ENCODE data around the gene ZNF181. TPM values are rescaled to one million over a fixed set of nuclear protein-coding genes. Genes with fewer than 3 reads are reported as not detected.

Gene ZNF181
- polyA plus RNA-seq, 1 of the 3 experiments (the other 2 are of a cell fraction) = 8.1 TPM

GRCh38 chr19:34687348-34687747 is 46.7 kb upstream of the ZNF181 start:
- ChIA-PET POLR2A (interaction anchor here (1.6 kb wide), 1 partner anchor 10 kb away, joined by 6 read pairs; the partner anchor contains the start of gene ZNF302), CTCF (interaction anchor here (0.9 kb wide), 1 partner anchor 25 kb away, joined by 3 read pairs; no protein-coding TSS in a partner anchor)
- H2AFZ ChIP-seq (ENCODE audit: low read depth) = no peak overlapping the region
- no peak overlapping the region for H3K4me3 ChIP-seq (ENCODE audit: low read depth in 2 of 2, low read length in 1 of 2)
- H3K27me3 ChIP-seq (ENCODE audit: insufficient read depth) = no peaks in the 10 kb centered on the region
- H3K27ac ChIP-seq (ENCODE audit: low read depth in 2 of 2, low read length in 1 of 2) = no peak overlapping the region
- H3F3A ChIP-seq (replicated peaks; ENCODE audit: insufficient read depth) = peaks cover 6% of the 10 kb centered on the region
- H3K9ac ChIP-seq = no peak overlapping the region
- H3K36me3 ChIP-seq (replicated peaks in 1 of 2; ENCODE audit: control insufficient read depth in 1 of 2, insufficient read depth in 2 of 2, low read length in 1 of 2) = peaks cover 20 to 27% of the 10 kb centered on the region in 2 experiments
- TF ChIP-seq YY1 (IDR thresholded peaks at IDR 0.05; ENCODE audit: low read depth) = no peak
- TF ChIP-seq PBX3 (IDR thresholded peaks at IDR 0.05) = no peak
- TF ChIP-seq REST (IDR thresholded peaks at IDR 0.05; ENCODE audit: low read depth, low read length) = no peak
- TF ChIP-seq, protein P1, sequence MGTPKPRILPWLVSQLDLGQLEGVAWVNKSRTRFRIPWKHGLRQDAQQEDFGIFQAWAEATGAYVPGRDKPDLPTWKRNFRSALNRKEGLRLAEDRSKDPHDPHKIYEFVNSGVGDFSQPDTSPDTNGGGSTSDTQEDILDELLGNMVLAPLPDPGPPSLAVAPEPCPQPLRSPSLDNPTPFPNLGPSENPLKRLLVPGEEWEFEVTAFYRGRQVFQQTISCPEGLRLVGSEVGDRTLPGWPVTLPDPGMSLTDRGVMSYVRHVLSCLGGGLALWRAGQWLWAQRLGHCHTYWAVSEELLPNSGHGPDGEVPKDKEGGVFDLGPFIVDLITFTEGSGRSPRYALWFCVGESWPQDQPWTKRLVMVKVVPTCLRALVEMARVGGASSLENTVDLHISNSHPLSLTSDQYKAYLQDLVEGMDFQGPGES (IDR thresholded peaks at IDR 0.05; ENCODE audit: low read depth, low read length) = no peak
- no peak for TF ChIP-seq JUND (IDR thresholded peaks at IDR 0.05)
- TF ChIP-seq ELF1 (IDR thresholded peaks at IDR 0.05) = no peak
- no peak for TF ChIP-seq RAD21 (IDR thresholded peaks at IDR 0.05; ENCODE audit: low read length)
- TF ChIP-seq EZH2phosphoT487 (IDR thresholded peaks at IDR 0.05; ENCODE audit: borderline replicate concordance, low read depth) = no peak
- no peak for TF ChIP-seq GATA2 (CRISPR knock-in tag; IDR thresholded peaks at IDR 0.05)
- no peak for TF ChIP-seq CTCF (IDR thresholded peaks at IDR 0.05)
- no peak for TF ChIP-seq MEF2A (IDR thresholded peaks at IDR 0.05; ENCODE audit: borderline replicate concordance, low read depth)
- TF ChIP-seq TCF12 (IDR thresholded peaks at IDR 0.05) = no peak
- TF ChIP-seq NFIC (IDR thresholded peaks at IDR 0.05; ENCODE audit: borderline replicate concordance) = no peak
- TF ChIP-seq RXRA (IDR thresholded peaks at IDR 0.05; ENCODE audit: borderline replicate concordance, low read depth) = no peak
- no peak for TF ChIP-seq RFX5 (IDR thresholded peaks at IDR 0.05; ENCODE audit: low read length)
- TF ChIP-seq SIN3A (IDR thresholded peaks at IDR 0.05; ENCODE audit: borderline replicate concordance, low read depth, low read length) = no peak
- TF ChIP-seq RCOR1 (IDR thresholded peaks at IDR 0.05; ENCODE audit: low read length) = no peak
- no peak for TF ChIP-seq FOXJ3 (CRISPR knock-in tag; IDR thresholded peaks at IDR 0.05)
- TF ChIP-seq USF2 (IDR thresholded peaks at IDR 0.05; ENCODE audit: borderline replicate concordance, low read depth, low read length) = no peak
- no peak for TF ChIP-seq NRF1 (IDR thresholded peaks at IDR 0.05; ENCODE audit: low read depth, low read length)
- no peak overlapping the region for H3K4me2 ChIP-seq
- no peak for DNase-seq
- peaks cover 30% of the 10 kb centered on the region; the same call in 1 of the 2 replicates for H3K9me3 ChIP-seq
- H3K79me2 ChIP-seq (ENCODE audit: insufficient read depth) = no peaks in the 10 kb centered on the region
- H4K20me1 ChIP-seq (ENCODE audit: insufficient read depth) = no peaks in the 10 kb centered on the region
- 44% methylated on average over 2 of the region's 2 CpGs for WGBS (ENCODE audit: low lambda C conversion rate)
- no peaks in the 10 kb centered on the region for H3K4me1 ChIP-seq (ENCODE audit: control insufficient read depth in 1 of 2, insufficient read depth in 2 of 2, low read depth in 1 of 2, low read length in 1 of 2)
- no peaks in the 10 kb centered on the region for H3K9me2 ChIP-seq
